CD4-positive, alpha-beta T cell treated with Interleukin-17A for 4 hours (primary cell): ENCODE results near the gene ZNF141.
"Not testable (repeated sequence)": the region's sequence is repeated elsewhere in the genome, so short reads cannot be mapped to it uniquely, and the experiment has no call there.

Experiments
- DNase-seq: peaks from one replicate; pipeline ENCODE4 v3.0.0-alpha.2; 2020; ENCODE audit warnings: mixed read lengths

The ZNF141 gene

GRCh38 chr4:385934-386707 is 48.5 kb downstream of the ZNF141 start:
- no peak for DNase-seq

- DNase-seq: no peak
These were observed 49.1 kb downstream of the ZNF141 start for GRCh38 chr4:386708-387105.

GRCh38 chr4:404006-404405 is 66.4 kb downstream of the ZNF141 start:
- DNase-seq: no peak

GRCh38 chr4:408321-408720 is 70.7 kb downstream of the ZNF141 start:
- not testable (repeated sequence) for DNase-seq

GRCh38 chr4:422587-422986 is 85.0 kb downstream of the ZNF141 start:
- no peak for DNase-seq
